Measurements from ENCODE around the gene FCN3.

The FCN3 gene

DNA sequence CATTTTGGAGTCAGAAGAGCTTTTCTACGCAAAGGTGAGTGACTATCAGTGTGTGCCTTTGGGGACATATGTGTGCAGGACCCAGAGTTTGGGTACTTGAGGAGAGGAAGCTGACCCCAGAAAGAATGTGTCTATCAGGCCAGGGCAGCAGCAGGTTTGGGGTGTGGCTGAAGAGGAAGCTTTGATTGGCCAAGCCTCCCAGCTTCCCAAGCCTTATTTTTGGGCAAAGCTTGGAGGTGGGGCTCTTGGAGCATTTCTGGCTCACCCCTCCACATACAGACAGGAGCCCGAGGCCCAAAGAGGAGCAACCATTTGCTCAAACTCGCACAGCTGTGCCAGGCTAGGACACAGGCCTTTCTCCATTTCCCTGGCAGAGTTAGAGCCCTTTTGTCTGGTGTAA, 22.5 kb upstream of the FCN3 start:
- H3K79me2 ChIP-seq (ENCODE audit: insufficient read depth, low read length), result no peaks in the 10 kb centered on the region
- no peak for TF ChIP-seq EZH2phosphoT487 (conservative IDR thresholded peaks at IDR 0.05; ENCODE audit: low read length)
- TF ChIP-seq, protein P1, sequence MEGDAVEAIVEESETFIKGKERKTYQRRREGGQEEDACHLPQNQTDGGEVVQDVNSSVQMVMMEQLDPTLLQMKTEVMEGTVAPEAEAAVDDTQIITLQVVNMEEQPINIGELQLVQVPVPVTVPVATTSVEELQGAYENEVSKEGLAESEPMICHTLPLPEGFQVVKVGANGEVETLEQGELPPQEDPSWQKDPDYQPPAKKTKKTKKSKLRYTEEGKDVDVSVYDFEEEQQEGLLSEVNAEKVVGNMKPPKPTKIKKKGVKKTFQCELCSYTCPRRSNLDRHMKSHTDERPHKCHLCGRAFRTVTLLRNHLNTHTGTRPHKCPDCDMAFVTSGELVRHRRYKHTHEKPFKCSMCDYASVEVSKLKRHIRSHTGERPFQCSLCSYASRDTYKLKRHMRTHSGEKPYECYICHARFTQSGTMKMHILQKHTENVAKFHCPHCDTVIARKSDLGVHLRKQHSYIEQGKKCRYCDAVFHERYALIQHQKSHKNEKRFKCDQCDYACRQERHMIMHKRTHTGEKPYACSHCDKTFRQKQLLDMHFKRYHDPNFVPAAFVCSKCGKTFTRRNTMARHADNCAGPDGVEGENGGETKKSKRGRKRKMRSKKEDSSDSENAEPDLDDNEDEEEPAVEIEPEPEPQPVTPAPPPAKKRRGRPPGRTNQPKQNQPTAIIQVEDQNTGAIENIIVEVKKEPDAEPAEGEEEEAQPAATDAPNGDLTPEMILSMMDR (IDR thresholded peaks at IDR 0.05; ENCODE audit: insufficient read depth, low read length, poor library complexity, severe bottlenecking), result no peak
- H3K36me3 ChIP-seq (ENCODE audit: low read length), result no peaks in the 10 kb centered on the region
- no peaks in the 10 kb centered on the region for H3K9me2 ChIP-seq (replicated peaks; ENCODE audit: insufficient read depth, low read length)
- H3K27me3 ChIP-seq (ENCODE audit: low read length), result no peaks in the 10 kb centered on the region
- no peak overlapping the region for H3K27ac ChIP-seq (ENCODE audit: low read depth, low read length)
- no peak overlapping the region for H2AFZ ChIP-seq (ENCODE audit: low read depth, low read length, severe bottlenecking)
- no peaks in the 10 kb centered on the region for H3F3A ChIP-seq (ENCODE audit: insufficient read depth)
- H4K20me1 ChIP-seq (ENCODE audit: low read depth, low read length), result no peaks in the 10 kb centered on the region
- no peaks in the 10 kb centered on the region for H3K9me3 ChIP-seq (ENCODE audit: insufficient read depth, low read length)
- H3K4me3 ChIP-seq (ENCODE audit: insufficient read depth, low read length, poor library complexity, severe bottlenecking), result no peak overlapping the region
- no peak overlapping the region for H3K9ac ChIP-seq (ENCODE audit: low read length)
- H3K4me2 ChIP-seq (ENCODE audit: low read depth, low read length, poor library complexity, severe bottlenecking), result no peak overlapping the region

DNA sequence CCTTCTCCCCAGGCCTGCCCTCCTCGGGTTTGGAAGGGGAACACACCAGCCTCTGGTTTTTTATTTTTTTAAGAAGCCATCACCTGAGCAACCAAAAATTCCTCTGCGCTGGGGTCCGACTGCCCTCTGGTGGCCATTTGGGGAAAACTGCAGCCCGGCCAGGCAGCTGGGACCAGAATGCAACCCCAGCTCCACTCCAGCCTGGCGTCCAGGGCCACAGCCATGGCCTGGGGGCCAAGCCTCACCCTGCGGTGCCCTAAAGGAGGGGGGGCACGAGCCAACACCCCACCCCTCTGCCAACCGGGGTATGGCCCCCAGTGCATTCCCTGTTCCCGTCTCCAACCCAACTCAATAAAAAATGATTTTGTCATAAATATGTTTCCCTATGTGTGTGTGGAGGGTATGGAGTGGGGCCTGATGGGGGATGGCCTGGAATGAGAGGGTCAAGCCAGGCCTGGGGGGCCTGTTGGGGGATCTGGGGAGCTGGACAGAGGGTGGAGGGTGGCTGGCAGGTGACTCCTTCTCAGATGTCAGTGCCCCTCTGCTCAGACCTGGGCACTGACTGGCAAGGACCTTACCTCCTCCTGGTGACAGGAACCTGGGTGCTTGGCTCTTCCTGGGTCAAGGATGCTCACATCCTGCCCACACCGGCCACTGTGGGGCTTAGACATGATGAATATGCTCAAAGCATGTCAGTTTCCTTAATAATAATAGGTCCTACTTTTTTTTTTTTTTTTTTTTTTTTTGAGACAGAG, 21.0 kb upstream of the FCN3 start:
- Histone ChIP-seq H3K4me2 (ENCODE audit: low read depth, low read length, poor library complexity, severe bottlenecking) (no peak overlapping the region), H3K9me2 (replicated peaks; ENCODE audit: insufficient read depth, low read length) (no peaks in the 10 kb centered on the region), H3F3A (ENCODE audit: insufficient read depth) (no peaks in the 10 kb centered on the region), H3K4me3 (ENCODE audit: insufficient read depth, low read length, poor library complexity, severe bottlenecking) (no peak overlapping the region), H3K9ac (ENCODE audit: low read length) (no peak overlapping the region), H3K27me3 (ENCODE audit: low read length) (no peaks in the 10 kb centered on the region), H3K36me3 (ENCODE audit: low read length) (no peaks in the 10 kb centered on the region), H3K79me2 (ENCODE audit: insufficient read depth, low read length) (no peaks in the 10 kb centered on the region), H3K27ac (ENCODE audit: low read depth, low read length) (no peak overlapping the region), H4K20me1 (ENCODE audit: low read depth, low read length) (no peaks in the 10 kb centered on the region), H2AFZ (ENCODE audit: low read depth, low read length, severe bottlenecking) (no peak overlapping the region), H3K9me3 (ENCODE audit: insufficient read depth, low read length) (no peaks in the 10 kb centered on the region)
- no peak for TF ChIP-seq EZH2phosphoT487 (conservative IDR thresholded peaks at IDR 0.05; ENCODE audit: low read length)
- TF ChIP-seq, protein P1 (IDR thresholded peaks at IDR 0.05; ENCODE audit: insufficient read depth, low read length, poor library complexity, severe bottlenecking), result peak; percentile 97

DNA sequence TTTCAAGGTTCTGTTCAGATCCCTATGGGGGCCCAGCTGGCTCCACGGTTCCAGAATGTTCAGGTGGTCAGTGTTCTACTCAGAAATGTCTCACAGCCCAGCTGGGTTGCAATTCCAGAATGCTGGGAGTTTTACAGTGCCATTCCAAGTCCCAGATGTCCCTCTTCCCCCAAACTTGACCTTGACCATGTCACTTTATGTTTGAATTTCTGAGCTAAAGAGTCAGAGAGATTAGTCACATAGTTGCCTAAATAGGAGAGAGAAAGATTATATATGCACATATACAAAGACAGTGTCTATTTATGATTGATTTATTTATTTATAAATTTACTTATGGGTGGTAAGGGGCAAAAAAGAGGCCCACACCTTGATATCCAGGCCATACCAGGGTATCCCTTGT, 20.3 kb upstream of the FCN3 start:
- H3K9me2 ChIP-seq (replicated peaks; ENCODE audit: insufficient read depth, low read length), result no peaks in the 10 kb centered on the region
- no peaks in the 10 kb centered on the region for H4K20me1 ChIP-seq (ENCODE audit: low read depth, low read length)
- no peak for TF ChIP-seq EZH2phosphoT487 (conservative IDR thresholded peaks at IDR 0.05; ENCODE audit: low read length)
- TF ChIP-seq, protein P1 (IDR thresholded peaks at IDR 0.05; ENCODE audit: insufficient read depth, low read length, poor library complexity, severe bottlenecking), result no peak
- H3F3A ChIP-seq (ENCODE audit: insufficient read depth), result no peaks in the 10 kb centered on the region
- no peak overlapping the region for H3K9ac ChIP-seq (ENCODE audit: low read length)
- no peaks in the 10 kb centered on the region for H3K36me3 ChIP-seq (ENCODE audit: low read length)
- no peaks in the 10 kb centered on the region for H3K27me3 ChIP-seq (ENCODE audit: low read length)
- no peak overlapping the region for H3K27ac ChIP-seq (ENCODE audit: low read depth, low read length)
- no peak overlapping the region for H2AFZ ChIP-seq (ENCODE audit: low read depth, low read length, severe bottlenecking)
- no peaks in the 10 kb centered on the region for H3K9me3 ChIP-seq (ENCODE audit: insufficient read depth, low read length)
- no peak overlapping the region for H3K4me2 ChIP-seq (ENCODE audit: low read depth, low read length, poor library complexity, severe bottlenecking)
- no peaks in the 10 kb centered on the region for H3K79me2 ChIP-seq (ENCODE audit: insufficient read depth, low read length)
- no peak overlapping the region for H3K4me3 ChIP-seq (ENCODE audit: insufficient read depth, low read length, poor library complexity, severe bottlenecking)

Measured in SU-DHL-6 (cell line).